H1 (cell line): Measurements from ENCODE around the gene WDFY4.

Experiments
- CHD2 ChIP-seq: IDR thresholded peaks from 2 replicates; pipeline ENCODE4 v1.6.1; 2012; ENCODE audit warnings: low read length, improper control_type of control experiment
- CTCF ChIP-seq, 3 experiments: IDR thresholded peaks; 1 replicate in 2 of 3; 2 replicates in 1 of 3; pipeline versions ENCODE4 v1.5.1 to v1.6.1; 2011; ENCODE audit warnings: low read length in 3 of 3, mild to moderate bottlenecking in 3 of 3, inconsistent platforms in 2 of 3, low read depth in 1 of 3, moderate library complexity in 1 of 3; ENCODE audit not compliant: insufficient read depth in 1 of 3; ENCODE audit errors: control extremely low read depth in 1 of 3
- EZH2 ChIP-seq: fragments of 200-600 bp; sonication (generic); IDR thresholded peaks from 2 replicates; pipeline ENCODE4 v1.7.1; 2012; ENCODE audit warnings: low read depth, mild to moderate bottlenecking, moderate library complexity, low read length, inconsistent platforms; ENCODE audit not compliant: severe bottlenecking
- KDM1A ChIP-seq: fragments of 200-600, 300-600 bp; sonication (generic); IDR thresholded peaks from 2 replicates; pipeline ENCODE4 v1.7.1; 2016; ENCODE audit warnings: mild to moderate bottlenecking, low read length, borderline replicate concordance
- POLR2A ChIP-seq, 2 experiments: IDR thresholded peaks; 1 replicate in 1 of 2; 2 replicates in 1 of 2; pipeline ENCODE4 v1.6.1; 2011; ENCODE audit warnings: low read depth in 2 of 2, low read length in 2 of 2, mild to moderate bottlenecking in 2 of 2; ENCODE audit errors: control extremely low read depth in 1 of 2
- RAD21 ChIP-seq, 2 experiments: IDR thresholded peaks in 1 of 2; conservative IDR thresholded peaks in 1 of 2; 2 replicates each; pipeline ENCODE4 v1.6.1; 2011; ENCODE audit warnings: low read depth in 2 of 2, low read length in 2 of 2, improper control_type of control experiment in 1 of 2, inconsistent platforms in 1 of 2, mild to moderate bottlenecking in 1 of 2, moderate library complexity in 1 of 2
- TBP ChIP-seq: IDR thresholded peaks from 2 replicates; pipeline ENCODE4 v1.6.1; 2011; ENCODE audit warnings: low read depth, low read length, improper control_type of control experiment

GRCh38 chr10:48838834-48839233, 154.2 kb downstream of the WDFY4 start:
- TF ChIP-seq TBP, result no peak
- TF ChIP-seq EZH2, result no peak
- TF ChIP-seq CTCF (IDR thresholded peaks at IDR 0.05; ENCODE audit: control extremely low read depth in 1 of 3, insufficient read depth in 1 of 3, low read depth in 1 of 3, low read length in 3 of 3), result no peak
- no peak for TF ChIP-seq RAD21 (IDR thresholded peaks at IDR 0.05 in 1 of 2, conservative IDR thresholded peaks at IDR 0.05 in 1 of 2; ENCODE audit: low read depth in 2 of 2, low read length in 2 of 2)
- TF ChIP-seq POLR2A (IDR thresholded peaks at IDR 0.05; ENCODE audit: control extremely low read depth in 1 of 2, low read depth in 2 of 2, low read length in 2 of 2), result no peak
- no peak for TF ChIP-seq CHD2
- no peak for TF ChIP-seq KDM1A
